Measurements from ENCODE around the gene CDC42EP2.

DNA sequence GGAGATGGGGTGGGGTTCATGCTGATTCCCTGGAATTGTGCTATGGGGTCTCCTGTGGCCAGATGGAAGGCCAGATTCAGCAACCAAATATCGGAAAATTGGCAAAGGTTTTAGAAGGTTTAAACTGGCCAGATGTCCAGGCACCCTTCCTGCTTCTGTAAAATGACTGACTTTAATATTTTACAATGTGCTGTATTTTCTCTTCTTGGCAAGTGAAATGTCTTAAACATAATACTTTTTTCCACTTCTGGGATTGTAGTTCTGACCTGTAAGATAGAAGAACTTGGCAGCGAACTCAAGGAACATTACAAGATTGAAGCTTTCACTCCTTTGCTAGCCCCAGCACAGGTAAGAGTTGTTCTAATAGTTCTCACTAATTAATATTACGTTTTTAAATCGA is 35.4 kb upstream of the CDC42EP2 start:
- TF ChIP-seq, protein P1, sequence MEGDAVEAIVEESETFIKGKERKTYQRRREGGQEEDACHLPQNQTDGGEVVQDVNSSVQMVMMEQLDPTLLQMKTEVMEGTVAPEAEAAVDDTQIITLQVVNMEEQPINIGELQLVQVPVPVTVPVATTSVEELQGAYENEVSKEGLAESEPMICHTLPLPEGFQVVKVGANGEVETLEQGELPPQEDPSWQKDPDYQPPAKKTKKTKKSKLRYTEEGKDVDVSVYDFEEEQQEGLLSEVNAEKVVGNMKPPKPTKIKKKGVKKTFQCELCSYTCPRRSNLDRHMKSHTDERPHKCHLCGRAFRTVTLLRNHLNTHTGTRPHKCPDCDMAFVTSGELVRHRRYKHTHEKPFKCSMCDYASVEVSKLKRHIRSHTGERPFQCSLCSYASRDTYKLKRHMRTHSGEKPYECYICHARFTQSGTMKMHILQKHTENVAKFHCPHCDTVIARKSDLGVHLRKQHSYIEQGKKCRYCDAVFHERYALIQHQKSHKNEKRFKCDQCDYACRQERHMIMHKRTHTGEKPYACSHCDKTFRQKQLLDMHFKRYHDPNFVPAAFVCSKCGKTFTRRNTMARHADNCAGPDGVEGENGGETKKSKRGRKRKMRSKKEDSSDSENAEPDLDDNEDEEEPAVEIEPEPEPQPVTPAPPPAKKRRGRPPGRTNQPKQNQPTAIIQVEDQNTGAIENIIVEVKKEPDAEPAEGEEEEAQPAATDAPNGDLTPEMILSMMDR (IDR thresholded peaks at IDR 0.05), result no peak
- no peak for TF ChIP-seq POLR2A (IDR thresholded peaks at IDR 0.05)
- TF ChIP-seq POLR2AphosphoS5 (IDR thresholded peaks at IDR 0.05), result no peak

All from prostate gland (tissue), 2 donors.